NT2/D1 (cell line): ENCODE results near the gene MPC1.

Experiments
- YY1 ChIP-seq: IDR thresholded peaks from 2 replicates; pipeline ENCODE4 v1.6.1; 2011; ENCODE audit not compliant: insufficient read length, insufficient read depth
- ZNF274 ChIP-seq: IDR thresholded peaks from 2 replicates; pipeline ENCODE4 v1.6.1; 2011; ENCODE audit warnings: mild to moderate bottlenecking, low read depth, low read length

GRCh38 chr6:166415306-166415705 lies 32.6 kb upstream of the MPC1 start:
- TF ChIP-seq YY1, result no peak
- no peak for TF ChIP-seq ZNF274
